Fibroblast of mammary gland (primary cell): ENCODE data around the gene STX8.

Experiments used
- DNase-seq: peaks from one replicate; pipeline ENCODE4 v3.0.0-alpha.2; 2010; ENCODE audit warnings: low read depth
- H3K4me3 ChIP-seq: 2 replicates; pipeline ENCODE4 v1.5.1; 2011; ENCODE audit warnings: low read depth, mild to moderate bottlenecking, low read length, moderate library complexity; ENCODE audit not compliant: control insufficient read depth
- TF ChIP-seq, protein P1 (sequence below): conservative IDR thresholded peaks from 2 replicates; pipeline ENCODE4 v1.5.1; 2011; ENCODE audit warnings: low read depth, low read length, inconsistent platforms; ENCODE audit not compliant: control insufficient read depth, insufficient read depth

STX8 gene

DNA sequence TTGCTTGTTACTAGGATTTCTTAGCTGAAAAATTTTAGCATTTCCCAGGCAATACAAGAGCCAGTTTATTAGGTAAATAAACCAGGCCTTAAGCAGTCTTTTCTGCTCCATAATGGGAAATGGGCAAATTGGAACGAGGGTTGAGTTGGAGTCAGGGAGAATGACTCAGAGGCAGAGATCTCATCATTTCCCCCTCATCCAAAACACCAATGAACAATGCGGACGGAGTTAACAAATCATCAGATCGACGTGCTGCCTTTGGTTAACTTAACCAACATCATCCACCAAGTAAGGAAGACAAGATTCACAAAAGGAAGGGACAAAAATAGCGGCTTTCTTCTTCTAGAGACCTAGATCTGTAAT lies 243.5 kb downstream of the STX8 start:
- TF ChIP-seq, protein P1, sequence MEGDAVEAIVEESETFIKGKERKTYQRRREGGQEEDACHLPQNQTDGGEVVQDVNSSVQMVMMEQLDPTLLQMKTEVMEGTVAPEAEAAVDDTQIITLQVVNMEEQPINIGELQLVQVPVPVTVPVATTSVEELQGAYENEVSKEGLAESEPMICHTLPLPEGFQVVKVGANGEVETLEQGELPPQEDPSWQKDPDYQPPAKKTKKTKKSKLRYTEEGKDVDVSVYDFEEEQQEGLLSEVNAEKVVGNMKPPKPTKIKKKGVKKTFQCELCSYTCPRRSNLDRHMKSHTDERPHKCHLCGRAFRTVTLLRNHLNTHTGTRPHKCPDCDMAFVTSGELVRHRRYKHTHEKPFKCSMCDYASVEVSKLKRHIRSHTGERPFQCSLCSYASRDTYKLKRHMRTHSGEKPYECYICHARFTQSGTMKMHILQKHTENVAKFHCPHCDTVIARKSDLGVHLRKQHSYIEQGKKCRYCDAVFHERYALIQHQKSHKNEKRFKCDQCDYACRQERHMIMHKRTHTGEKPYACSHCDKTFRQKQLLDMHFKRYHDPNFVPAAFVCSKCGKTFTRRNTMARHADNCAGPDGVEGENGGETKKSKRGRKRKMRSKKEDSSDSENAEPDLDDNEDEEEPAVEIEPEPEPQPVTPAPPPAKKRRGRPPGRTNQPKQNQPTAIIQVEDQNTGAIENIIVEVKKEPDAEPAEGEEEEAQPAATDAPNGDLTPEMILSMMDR, result no peak
- peak; percentile 21 for DNase-seq
- H3K4me3 ChIP-seq, result no peak overlapping the region

DNA sequence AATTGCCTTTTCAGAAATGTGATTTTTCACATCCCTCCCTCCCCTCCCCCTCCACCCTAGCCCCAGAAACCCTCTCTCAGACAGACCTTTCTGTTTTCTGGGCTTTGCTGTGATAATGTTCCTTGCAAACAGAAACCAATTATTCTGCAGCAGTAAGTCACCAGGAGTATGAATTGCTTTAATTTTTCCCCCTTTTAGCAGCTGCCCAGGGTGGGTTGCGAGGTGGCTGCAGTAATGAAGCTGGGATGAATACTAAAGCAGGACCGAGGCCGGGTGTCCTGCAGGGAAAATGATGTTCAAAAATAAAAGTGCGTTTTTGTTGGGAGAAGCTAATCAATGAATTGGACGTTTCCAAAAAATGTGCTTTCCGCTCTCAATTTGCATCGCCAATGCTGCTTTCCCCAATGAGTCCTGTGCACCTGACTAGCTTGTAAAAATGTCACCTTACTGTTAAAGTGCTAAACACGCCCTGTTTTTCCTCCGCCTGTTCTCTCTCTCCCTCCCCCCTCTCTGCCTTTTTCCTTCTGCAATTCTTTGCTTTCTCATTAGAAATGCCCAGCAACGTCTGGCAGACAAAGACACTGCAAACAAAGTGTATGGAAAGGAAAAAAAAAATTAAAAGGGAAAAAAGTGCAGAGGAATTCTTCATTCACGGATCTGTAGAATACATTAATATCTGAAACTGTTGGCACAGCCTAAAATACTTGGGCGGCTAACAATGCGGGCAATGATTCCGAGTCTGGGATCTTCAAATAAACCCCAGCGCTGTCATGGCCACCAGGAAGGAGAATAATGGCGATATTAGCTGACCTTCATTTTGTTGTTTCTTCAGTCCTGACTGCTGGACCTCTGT lies 244.1 kb downstream of the STX8 start:
- H3K4me3 ChIP-seq, result no peak overlapping the region
- TF ChIP-seq, protein P1, result no peak
- no peak for DNase-seq

DNA sequence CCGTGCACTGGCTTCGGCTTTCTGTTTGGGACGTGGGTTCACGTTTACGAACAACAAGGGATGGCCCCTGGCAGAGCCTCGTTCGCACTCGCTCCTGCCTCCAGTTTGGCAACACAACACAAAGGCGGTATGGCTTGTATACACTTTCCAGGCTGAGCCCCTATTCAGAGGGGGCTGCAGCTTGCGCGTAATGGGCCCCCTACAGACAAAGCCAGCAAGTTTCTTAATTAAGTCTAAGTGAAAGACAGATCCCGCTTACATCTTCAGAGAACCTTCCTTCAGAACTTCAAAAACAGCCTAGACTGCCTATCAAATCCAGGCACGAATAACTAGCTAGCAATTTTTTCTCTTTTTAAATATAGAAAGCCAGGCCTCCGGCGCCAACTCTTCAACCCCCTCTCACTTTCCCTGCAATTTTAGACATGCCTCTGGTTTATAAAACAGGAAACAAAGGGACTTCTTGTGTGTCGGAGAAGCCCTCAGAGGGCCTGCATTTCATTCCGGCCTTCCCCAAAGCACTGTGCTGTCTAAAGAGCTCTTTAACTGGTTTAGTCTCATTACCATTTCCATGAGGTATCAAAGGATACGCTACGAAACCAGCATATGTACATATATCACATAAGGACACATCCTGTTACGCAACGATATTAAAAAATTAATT lies 244.9 kb downstream of the STX8 start:
- DNase-seq, result no peak
- H3K4me3 ChIP-seq, result no peak overlapping the region
- TF ChIP-seq, protein P1, result no peak

DNA sequence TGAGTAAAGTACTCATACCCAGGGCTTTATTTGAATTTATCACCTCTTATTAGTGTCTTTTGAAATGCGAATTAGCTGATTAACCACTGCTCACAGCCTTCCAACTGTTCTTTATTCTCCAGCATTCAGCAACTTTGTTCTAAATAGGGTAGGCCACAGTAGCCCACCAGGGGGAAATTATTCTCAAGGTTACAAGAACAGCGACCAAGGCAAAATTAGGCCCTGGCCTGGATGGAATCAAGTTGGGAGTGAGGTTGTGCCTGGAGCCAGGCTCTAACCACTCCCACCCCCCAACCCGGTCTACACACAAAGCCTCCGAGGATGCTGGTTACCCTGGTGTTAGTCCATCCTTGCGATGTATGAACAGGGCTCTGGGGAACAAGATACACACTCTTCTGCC lies 245.5 kb downstream of the STX8 start:
- no peak for DNase-seq
- no peak overlapping the region for H3K4me3 ChIP-seq
- TF ChIP-seq, protein P1, result no peak

DNA sequence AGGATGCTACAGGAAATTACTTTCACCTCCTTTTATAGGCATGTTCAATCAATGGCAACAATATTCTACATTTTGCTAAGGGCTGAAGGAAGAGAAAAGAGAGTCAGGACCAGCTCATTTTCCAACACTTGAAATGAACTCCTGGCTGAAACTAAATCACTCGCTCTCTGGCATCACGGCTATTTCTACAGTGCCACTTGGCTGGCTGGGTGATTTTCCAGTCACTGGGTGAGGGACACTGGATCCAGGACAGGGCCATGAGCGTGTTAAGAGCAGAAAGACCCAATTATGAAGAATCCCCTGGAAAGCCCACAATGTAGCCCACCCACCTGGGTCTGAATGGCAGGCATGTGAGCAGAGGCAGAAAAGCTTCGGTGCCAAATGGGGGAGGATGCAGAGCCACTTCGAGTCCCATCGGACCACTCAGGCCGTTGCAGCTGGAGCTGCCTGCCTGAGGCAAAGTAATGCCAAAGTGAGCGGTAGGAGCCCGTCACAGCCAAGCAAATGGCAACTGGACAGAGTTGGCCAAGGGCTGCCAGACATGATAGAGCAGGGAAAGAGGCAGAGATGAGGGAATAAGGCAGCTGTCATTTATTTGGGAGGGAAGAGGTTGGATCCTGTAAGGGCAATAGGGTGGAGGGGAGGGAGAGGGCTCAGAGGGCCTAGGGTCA lies 246.2 kb downstream of the STX8 start:
- H3K4me3 ChIP-seq, result no peak overlapping the region
- DNase-seq, result no peak
- TF ChIP-seq, protein P1, result no peak

DNA sequence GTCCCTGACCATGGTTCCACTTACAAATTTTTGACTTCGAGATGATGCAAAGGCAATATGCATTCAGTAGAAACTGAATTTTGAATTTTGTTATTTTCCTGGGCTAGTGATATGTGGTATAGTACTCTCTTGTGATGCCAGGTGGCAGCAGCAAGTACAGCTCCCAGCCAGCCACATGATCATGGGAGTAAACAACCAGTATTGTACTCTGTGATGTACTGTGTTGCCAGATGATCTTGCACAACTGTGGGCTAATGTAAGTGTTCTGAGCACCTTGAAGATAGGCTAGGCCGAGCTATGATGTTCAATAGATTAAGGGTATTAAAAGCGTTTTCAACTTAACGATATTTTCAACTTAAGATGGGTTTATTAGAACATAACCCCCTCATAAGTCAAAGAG lies 250.8 kb downstream of the STX8 start:
- H3K4me3 ChIP-seq, result no peak overlapping the region
- TF ChIP-seq, protein P1, result no peak
- DNase-seq, result peak; percentile 33
